Type B pancreatic cell (in vitro differentiated cells): ENCODE data around the gene ZNF425. TPM values are rescaled to one million over a fixed set of nuclear protein-coding genes. Genes with fewer than 3 reads are reported as not detected.
"Not testable (repeated sequence)": the region's sequence is repeated elsewhere in the genome, so short reads cannot be mapped to it uniquely, and the experiment has no call there.

ENCODE experiments used
- DNase-seq: peaks from one replicate; pipeline ENCODE4 v3.0.0; 2021; ENCODE audit warnings: mixed read lengths; ENCODE audit not compliant: unreplicated experiment; ENCODE audit errors: extremely low spot score
- H3K27ac Mint-ChIP-seq: 2 replicates; pipeline ENCODE4 v1.8.0; 2021; ENCODE audit warnings: mild to moderate bottlenecking, mixed read lengths
- H3K27me3 Mint-ChIP-seq: 2 replicates; pipeline ENCODE4 v1.8.0; 2021; ENCODE audit warnings: mixed read lengths
- H3K36me3 Mint-ChIP-seq: 2 replicates; pipeline ENCODE4 v1.8.0; 2021; ENCODE audit warnings: mixed read lengths
- H3K4me1 Mint-ChIP-seq: one replicate; pipeline ENCODE4 v1.8.0; 2021; ENCODE audit warnings: mixed read lengths; ENCODE audit not compliant: unreplicated experiment
- H3K4me3 Mint-ChIP-seq: 2 replicates; pipeline ENCODE4 v1.8.0; 2021; ENCODE audit warnings: mild to moderate bottlenecking, mixed read lengths
- H3K9me3 Mint-ChIP-seq: 2 replicates; pipeline ENCODE4 v1.8.0; 2021; ENCODE audit warnings: mixed read lengths
- total RNA-seq: library from RNA; stranded (reverse); gene quantifications from 2 replicates; pipeline ENCODE4 v1.2.1, GENCODE V29; 2021; ENCODE audit warnings: low replicate concordance
- TF ChIP-seq, protein P1 (sequence below): fragments of 200-600 bp; sonication (generic); conservative IDR thresholded peaks from 2 replicates; pipeline ENCODE4 v1.5.0; 2021; ENCODE audit warnings: antibody characterized with exemption, mild to moderate bottlenecking

ZNF425 gene
- total RNA-seq, 1 donor from 2014 or later: 7.0 TPM

DNA sequence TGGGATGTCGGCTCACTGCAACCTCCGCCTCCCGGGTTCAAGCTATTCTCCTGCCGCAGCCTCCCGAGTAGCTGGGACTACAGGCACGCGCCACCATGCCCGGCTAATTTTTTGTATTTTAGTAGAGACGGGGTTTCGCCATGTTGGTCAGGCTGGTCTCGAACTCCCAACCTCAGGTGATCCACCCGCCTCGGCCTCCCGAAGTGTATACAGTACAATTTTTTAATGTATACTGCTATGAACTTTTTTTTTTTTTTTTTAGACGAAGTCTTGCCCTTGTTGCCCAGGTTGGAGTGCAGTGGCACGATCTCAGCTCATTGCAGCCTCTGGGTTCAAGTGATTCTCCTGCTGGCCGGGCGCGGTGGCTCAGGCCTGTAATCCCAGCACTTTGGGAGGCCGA lies 33.9 kb downstream of the ZNF425 start:
- H3K36me3 Mint-ChIP-seq: peaks cover 11% of the 10 kb centered on the region

DNA sequence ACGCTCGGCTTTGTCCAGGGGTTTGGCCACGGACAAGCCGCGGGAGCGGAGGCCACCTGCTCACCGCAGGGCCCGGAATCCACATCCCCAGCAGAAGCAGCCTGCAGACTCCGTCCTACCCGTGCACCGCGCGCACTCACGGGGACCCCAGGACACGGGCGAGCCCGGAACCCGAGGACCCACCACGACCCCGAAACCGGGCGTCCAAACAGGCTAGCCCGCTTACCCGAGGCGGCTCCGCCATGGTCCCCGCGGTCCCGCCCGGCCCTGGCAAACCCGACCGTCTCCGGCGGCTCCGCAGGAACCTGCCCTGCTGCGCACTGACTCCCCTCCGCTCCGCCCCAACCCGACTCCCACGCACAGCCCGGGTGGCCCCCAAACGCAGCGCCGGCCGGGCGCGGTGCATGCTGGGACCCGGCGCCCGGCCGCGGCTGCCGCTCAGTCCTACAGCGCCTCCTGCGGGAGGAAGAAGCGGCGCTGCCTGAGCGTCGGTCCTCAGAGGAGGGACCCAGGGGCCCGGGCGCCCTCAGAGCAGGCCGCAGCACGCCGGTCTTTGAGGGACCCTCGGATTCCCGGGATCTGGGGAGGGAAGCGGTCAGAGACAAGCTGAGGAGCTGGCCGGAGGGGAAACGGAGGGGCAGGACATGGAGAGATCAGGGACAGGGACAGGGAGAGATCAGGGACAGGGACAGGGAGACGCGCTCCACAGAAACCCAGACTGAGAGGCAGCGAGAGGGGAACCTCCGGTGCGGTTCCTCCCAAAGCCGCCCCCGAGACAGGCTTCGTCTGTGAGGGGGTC lies 35.5 kb downstream of the ZNF425 start, which contains the start of gene ZNF786:
Gene ZNF786 (minus strand): TSS at position 322 of the 799 bp plus-strand sequence. CDS start 78 bp downstream, at position 244.
- Mint-ChIP-seq H3K4me1 (peaks cover 9% of the 10 kb centered on the region), H3K27me3 (no peaks in the 10 kb centered on the region), H3K27ac (peak within 1 kb of the TSS; percentile 99), H3K9me3 (peaks cover 5% of the 10 kb centered on the region), H3K36me3 (peaks cover 17% of the 10 kb centered on the region), H3K4me3 (peak within 1 kb of the TSS; percentile 99)
- peak; percentile 92 for DNase-seq
- TF ChIP-seq, protein P1, sequence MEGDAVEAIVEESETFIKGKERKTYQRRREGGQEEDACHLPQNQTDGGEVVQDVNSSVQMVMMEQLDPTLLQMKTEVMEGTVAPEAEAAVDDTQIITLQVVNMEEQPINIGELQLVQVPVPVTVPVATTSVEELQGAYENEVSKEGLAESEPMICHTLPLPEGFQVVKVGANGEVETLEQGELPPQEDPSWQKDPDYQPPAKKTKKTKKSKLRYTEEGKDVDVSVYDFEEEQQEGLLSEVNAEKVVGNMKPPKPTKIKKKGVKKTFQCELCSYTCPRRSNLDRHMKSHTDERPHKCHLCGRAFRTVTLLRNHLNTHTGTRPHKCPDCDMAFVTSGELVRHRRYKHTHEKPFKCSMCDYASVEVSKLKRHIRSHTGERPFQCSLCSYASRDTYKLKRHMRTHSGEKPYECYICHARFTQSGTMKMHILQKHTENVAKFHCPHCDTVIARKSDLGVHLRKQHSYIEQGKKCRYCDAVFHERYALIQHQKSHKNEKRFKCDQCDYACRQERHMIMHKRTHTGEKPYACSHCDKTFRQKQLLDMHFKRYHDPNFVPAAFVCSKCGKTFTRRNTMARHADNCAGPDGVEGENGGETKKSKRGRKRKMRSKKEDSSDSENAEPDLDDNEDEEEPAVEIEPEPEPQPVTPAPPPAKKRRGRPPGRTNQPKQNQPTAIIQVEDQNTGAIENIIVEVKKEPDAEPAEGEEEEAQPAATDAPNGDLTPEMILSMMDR: peak; percentile 97

More for the DNA sequence above, 33.9 kb downstream of the ZNF425 start:
- DNase-seq, H3K27ac Mint-ChIP-seq, H3K4me3 Mint-ChIP-seq, H3K9me3 Mint-ChIP-seq, H3K27me3 Mint-ChIP-seq: not testable (repeated sequence)
- TF ChIP-seq, protein P1: peak; percentile 28
- H3K4me1 Mint-ChIP-seq: peaks cover 14% of the 10 kb centered on the region

DNA sequence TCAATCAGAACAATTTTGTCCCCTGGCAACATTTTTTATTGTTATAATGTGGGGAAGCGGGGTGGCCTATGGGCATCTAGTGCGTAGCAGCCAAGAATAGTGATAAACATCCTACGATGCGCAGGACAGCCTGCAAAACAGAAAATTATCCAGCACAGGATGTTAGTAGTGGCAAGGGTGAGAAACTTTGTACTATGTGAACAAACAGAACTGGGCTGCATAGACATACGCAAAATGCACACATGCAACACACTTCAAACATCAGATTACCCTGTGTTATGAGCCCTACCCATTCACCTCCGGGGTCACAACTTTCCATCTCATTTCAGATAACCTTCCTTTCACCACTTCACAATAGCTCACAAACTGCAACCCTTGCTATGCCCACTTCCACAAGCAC lies 38.7 kb downstream of the ZNF425 start:
- H3K36me3 Mint-ChIP-seq: peaks cover 35% of the 10 kb centered on the region
- H3K27me3 Mint-ChIP-seq: no peaks in the 10 kb centered on the region
- no peak for DNase-seq
- H3K9me3 Mint-ChIP-seq: peaks cover 16% of the 10 kb centered on the region
- H3K4me3 Mint-ChIP-seq: peak overlapping the region; percentile 30
- H3K27ac Mint-ChIP-seq: no peak overlapping the region
- TF ChIP-seq, protein P1: no peak
- H3K4me1 Mint-ChIP-seq: peaks cover 9% of the 10 kb centered on the region

DNA sequence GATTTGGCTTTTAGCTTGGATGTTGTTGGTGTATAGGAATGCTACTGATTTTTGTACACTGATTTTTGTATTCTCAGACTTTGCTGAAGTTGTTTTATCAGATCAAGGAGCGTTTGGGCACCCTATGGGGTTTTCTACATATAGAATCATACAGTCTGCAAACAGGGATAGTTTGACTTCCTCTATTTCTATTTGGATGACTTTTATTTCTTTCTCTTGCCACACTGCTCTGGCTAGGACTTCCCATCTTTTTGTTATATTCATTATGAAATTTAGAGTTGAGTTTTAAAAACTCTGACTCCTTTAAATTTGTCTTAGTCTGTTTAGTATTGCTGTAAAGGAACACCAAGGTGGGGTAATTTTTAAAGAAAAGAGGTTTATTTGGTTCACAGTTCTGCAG lies 40.3 kb downstream of the ZNF425 start:
- Mint-ChIP-seq H3K9me3 (peaks cover 16% of the 10 kb centered on the region), H3K27me3 (no peaks in the 10 kb centered on the region)
- TF ChIP-seq, protein P1: no peak

DNA sequence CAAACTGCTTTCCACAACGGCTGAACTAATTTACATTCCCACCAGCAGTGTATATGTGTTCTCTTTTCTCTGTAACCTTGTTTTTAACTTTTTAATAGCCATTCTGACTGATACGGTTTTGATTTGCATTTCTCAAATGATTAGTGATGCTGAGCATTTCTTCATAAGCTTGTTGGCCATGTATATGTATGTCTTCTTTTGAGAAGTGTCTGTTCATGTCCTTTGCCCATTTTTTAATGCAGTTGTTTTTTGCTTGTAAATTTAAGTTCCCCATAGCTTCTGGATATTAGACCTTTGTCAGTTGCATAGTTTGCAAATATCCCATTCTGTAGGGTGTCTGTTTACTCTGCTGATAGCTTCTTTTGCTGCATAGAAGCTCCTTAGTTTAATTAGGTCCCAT lies 41.7 kb downstream of the ZNF425 start:
- Mint-ChIP-seq H3K27me3 (no peaks in the 10 kb centered on the region), H3K36me3 (peaks cover 39% of the 10 kb centered on the region), H3K27ac (no peak overlapping the region), H3K9me3 (peaks cover 16% of the 10 kb centered on the region), H3K4me1 (no peaks in the 10 kb centered on the region), H3K4me3 (no peak overlapping the region)
- DNase-seq: no peak
- TF ChIP-seq, protein P1: no peak

More for the DNA sequence above, 40.3 kb downstream of the ZNF425 start:
- H3K27ac Mint-ChIP-seq: peak overlapping the region; percentile 20
- H3K4me1 Mint-ChIP-seq: peaks cover 5% of the 10 kb centered on the region
- H3K4me3 Mint-ChIP-seq: no peak overlapping the region
- peaks cover 35% of the 10 kb centered on the region for H3K36me3 Mint-ChIP-seq
- DNase-seq: no peak
